ENCODE data around the gene UBFD1.
"Not testable (repeated sequence)": the region's sequence is repeated elsewhere in the genome, so short reads cannot be mapped to it uniquely, and the experiment has no call there.

Gene UBFD1
- total RNA-seq = 41.3 to 56.0 (median 48.1) reads per million in 4 experiments

DNA sequence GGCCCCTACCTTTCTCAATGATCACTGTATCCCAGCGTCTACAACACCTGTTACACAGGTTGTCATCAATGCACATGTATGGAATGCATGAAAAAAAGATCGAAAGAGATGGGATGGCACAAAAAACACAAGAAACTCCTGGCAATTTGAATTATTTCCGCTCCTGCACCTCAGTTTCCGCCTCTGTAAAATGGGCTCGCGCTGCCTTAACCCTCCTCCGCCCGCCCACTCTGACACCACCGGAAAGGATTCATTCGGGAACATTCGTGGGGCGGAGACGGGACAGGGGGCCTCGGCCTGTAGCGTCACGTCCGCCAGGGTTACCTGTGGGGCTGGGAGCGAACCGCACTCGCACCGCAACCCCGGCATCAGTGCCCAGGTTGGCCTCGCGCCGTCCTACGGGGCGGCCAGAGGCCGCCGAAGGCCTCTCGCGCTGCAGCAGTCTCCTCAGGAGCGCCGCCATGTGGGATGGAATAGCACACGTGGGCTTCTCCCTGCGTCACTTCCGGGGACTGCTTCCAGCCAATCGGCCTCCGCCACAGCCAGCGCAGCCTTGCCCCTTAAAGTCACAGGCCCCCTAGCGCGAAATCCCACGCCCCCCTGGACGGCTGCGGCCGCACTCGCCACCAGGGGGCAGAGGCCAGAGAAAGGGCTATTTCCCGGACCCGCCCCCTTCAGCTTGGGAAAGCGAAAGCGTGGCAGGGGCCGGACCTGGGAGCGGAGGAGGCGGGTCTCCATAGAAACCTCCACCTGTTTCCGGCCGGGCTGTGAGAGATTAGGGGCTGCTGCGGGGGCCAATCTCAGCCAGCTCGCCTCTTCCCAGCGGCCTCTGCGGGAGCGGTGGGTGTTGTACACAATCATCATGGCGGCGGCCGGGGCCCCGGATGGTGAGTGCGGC lies at the start of gene UBFD1, which contains the start of gene EARS2:
TSS of gene UBFD1 (plus strand) at position 847 of the 898 bp plus-strand sequence. CDS start at position 863, 16 bp downstream.
TSS of gene EARS2 (minus strand) at position 470 of the 898 bp plus-strand sequence. CDS start at position 463, 7 bp downstream.
- peak; percentile 95 for DNase-seq

- DNase-seq = no peak
Observed at GRCh38 chr16:23508589-23509440, 48.7 kb upstream of the UBFD1 start.

- no peak for DNase-seq
Observed at GRCh38 chr16:23509441-23509754, 48.1 kb upstream of the UBFD1 start.

GRCh38 chr16:23509782-23510163 lies 47.8 kb upstream of the UBFD1 start:
- peak; percentile 5 for DNase-seq

DNA sequence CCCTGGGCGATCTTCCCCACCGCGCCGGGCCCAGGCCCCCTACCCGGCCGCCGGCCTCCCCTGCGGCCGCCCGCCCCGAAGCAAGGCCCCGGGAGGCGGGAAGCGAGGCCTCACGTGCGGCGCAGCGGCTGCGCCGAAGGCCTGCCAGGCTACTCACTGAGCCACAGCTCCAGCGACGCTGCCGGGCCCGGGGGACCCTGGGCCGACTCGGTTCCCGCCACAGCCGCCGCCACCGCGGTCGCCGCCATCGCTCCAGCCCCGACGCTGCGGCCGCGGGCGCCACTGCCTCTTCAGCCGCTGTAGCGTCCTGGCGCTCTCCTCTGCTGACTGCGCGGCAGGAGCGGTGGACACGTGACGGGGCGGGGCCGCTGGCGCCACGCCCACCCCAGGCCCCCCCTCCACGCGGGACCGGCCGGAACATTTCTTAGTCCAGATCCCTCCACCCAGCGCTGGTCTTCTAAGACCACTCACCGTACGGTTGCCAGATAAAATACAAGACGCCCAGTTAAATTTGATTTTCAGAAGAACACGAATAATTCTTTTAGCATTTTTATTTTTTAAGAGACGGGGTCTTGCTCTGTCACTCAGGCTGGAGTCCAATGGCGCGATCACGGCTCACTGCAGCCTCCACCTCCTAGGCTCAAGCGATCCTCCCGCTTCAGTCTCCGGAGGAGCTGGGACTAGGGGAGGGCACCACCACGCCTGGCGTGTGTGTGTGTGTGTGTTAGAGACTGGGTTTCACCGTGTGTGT lies 47.2 kb upstream of the UBFD1 start, which contains the start of gene GGA2:
TSS of gene GGA2 (minus strand) at position 331 of the 751 bp plus-strand sequence. CDS start at position 248, 83 bp downstream.
- DNase-seq = peak; percentile 63

DNA sequence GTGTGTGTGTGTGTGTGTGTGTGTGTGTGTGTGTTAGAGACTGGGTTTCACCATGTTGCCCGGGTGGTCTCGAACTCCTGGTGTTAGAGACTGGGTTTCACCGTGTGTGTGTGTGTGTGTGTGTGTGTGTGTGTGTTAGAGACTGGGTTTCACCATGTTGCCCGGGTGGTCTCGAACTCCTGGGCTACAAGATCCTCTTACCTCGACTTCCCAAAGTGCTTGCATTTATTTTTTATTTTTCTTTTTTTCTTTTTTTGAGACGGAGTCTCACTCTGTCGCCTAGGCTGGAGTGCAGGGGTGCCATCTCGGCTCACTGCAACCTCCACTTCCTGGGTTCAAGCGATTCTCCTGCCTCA lies 46.6 kb upstream of the UBFD1 start:
- DNase-seq = not testable (repeated sequence)

GRCh38 chr16:23511731-23512130 lies 45.8 kb upstream of the UBFD1 start:
- no peak for DNase-seq

DNA sequence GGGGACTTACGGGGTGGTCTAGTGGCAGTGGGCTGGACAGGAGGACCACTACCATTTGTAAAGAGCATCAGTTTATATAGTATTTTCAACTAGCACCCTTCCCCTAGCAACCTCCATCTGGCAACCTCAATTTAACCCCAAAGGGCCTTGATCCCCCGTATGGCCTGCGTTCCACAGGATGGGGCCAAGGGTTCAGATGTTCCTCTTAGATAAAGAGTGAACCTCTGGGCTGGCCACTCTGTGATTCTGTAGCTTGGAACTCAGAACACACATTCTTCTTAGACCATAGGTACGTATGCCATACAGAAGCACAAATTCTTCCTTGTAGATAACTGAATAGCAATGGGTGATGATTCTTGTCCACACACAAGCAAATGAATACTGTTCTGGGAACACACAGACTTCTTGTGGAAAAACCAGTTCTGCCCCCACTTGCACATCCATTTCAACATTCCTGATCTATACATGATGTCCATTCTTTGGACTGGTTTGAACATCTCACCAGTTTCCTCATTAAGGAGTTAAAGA lies 45.3 kb upstream of the UBFD1 start:
- DNase-seq = no peak

DNA sequence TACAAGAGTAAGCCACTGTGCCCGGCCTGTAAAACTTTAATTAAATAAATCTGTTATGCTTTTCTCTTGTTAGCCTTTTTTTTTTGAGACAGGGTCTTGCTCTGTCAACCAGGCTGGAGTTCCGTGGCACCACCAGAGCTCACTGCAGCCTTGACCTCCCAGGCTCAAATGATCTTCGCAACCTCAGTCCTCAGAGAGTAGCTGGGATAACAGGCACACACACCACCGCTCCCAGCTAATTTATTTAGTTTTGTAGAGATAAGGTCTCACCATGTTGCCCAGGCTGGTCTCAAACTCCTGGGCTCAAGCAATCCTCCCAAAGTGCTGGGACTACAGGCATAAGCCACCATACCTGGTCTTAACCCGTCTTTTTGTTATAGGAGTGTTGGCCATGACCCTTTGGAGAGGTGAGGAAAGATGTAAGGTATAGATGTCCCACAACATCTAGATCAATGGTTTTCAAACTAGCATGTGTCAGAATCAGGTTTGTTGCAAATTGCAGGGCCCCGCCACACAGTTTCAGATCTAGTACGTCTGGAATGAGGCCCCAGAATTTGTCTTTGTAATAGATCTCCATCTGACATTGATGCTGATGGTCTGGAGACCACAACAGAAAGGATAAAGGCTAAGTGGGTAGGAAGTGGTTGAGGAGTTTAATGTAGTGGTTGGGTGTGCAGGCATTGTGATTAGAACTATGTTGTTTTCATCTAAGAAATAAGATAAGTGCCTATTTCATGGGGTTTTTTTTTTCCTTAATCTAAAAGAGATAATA lies 43.0 kb upstream of the UBFD1 start:
- DNase-seq = no peak

DNA sequence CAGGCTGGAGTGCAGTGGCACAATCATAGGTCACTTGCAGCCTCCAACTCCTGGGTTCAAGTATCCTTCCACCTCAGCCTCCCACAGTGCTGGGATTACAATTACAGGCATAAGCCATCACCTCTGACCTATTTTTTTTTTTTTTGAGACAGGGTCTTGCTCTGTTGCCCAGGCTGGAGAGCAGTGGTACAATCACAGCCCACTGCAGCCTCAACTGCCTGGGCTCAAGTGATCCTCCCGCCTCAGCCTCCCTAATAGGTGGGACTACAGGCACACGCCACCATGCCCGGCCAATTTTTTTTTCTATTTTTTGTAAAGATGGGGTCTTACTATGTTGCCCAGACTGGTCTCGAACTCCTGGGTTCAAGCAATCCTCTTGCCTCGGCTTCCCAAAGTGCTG lies 41.6 kb upstream of the UBFD1 start:
- DNase-seq = no peak

DNA sequence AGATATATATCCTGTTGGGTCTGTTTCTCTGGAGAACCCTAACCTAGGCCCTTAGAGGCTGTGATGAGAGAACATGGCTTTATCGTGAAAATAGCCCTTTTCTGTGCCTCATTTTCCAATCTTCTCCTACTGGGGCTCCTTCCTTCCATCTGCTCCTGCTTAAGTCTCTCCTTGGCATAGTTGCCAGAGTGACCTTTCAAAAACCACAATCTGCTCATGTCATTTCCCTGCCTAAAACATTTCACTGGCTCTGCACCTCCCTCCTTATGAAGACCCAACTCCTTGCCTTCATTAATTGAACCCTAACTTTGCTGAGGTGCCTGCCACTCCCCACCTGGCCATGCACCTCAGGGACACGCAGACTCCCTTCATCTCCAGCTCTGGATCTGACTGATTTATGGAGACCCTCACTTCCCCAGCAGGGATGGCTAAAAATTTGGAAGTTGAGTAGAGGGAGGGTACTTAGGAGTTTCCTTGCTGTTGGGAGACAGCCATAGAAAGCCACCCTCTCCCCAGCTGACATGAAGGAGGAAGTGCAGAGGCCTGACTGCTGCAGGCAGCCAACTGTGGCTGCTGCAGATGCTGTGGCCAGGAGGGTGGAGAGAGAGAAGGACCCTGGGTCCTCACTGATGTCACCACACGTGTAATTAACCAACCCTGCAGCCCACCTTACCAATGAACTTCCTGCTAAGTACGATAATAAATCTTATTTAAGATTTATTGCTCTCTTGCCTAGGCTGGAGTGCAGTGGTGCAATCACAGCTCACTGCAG lies 41.0 kb upstream of the UBFD1 start:
- no peak for DNase-seq

DNA sequence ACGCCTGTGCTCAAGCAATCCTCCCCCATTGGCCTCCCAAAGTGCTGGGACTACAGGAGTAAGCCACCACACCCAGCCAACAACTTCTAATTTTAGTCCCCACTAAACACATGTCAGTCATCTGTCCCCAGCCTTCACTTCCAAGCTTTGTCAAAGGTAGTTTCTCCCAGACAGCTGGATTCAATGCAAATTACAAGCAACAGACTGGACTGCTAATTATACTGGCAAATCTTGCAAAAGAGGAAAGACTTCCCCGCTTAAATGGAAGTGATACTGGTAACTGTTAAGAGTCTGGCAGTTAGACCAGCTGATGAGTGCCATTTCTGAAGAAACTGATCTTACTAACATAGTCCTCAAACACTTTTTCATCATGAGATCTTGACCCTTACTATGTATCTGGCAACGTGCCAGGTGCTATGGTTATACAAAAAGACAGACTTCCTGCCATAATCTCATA lies 39.1 kb upstream of the UBFD1 start:
- DNase-seq = no peak

DNA sequence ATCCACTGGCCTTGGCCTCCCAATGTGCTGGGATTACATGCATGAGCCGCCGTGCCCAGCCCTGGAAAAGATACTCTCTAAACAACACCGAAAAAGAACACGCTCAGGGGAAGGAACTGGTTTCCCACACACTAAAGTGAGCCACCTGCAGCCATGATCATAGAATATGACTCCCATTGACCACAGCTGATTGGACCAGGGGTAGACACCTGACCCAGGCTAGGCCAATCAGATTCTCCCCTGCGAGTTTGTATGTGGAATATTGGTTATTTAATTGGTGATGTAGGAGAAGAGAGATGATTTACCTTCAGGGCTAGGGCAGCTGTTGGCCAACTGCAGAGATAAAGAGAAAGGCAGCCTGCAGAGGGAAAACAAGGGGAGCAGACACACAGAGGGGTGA lies 38.2 kb upstream of the UBFD1 start:
- DNase-seq = no peak

DNA sequence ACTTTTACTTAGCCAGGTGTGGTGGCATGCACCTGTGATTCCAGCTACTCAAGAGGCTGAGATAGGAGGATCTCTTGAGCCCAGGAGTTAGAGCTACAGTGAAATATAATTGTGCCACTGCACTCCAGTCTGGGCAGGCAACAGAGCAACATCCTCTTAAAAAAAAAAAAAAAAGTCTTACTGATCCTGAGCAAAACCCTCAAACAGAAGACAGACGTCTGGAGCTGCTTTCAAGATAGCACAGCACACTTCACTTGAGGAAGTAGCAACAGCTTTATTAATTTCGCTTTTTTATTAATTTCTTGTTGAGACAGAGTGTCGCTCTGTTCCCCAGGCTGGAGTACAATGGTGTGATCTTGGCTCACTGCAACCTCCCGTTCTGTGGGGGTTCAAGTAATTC lies 37.0 kb upstream of the UBFD1 start:
- no peak for DNase-seq

- no peak for DNase-seq
Observed at GRCh38 chr16:23521037-23521743, 36.3 kb upstream of the UBFD1 start.

DNA sequence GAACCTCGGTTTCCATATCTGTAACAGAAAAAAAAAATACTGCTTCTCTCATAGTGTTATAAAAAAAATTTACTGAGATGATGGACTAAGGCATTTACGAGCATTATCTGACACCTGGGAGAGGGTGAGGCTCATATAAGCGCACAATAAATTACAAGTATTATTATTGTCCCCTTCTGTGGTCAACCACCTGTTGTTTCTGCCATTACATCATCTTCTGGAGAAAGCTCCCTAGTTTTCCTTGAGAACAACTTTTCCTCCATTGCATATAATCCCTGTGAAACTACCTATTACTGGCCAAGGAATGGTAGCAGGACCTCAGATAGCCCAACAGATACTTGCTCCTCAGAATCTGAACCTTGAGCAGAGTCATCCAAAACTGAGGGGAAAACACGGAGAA lies 35.6 kb upstream of the UBFD1 start:
- no peak for DNase-seq

DNA sequence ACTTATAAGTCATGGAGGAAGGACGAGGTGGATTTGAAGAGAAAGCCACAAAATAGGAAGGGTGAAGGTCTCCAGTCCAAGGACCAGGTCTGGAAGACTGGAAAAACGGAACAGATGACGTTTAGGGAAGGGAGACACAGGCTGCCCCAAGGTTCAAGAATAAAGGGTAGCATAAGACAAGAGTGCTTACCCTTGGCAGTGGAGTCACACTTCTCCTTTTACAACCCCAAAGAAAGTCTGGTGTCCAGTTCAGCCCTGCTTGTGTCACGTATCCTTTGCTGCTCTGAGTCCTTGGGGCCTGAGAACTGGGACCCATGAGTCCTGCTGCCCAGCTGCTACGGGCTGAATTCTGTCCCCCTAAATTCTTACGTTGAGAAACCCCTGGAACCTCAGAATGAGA lies 34.2 kb upstream of the UBFD1 start:
- DNase-seq = no peak

- no peak for DNase-seq
Observed at GRCh38 chr16:23523876-23524385, 33.6 kb upstream of the UBFD1 start.

- DNase-seq = no peak
Observed at GRCh38 chr16:23524886-23525285, 32.6 kb upstream of the UBFD1 start.

Data from effector CD8-positive, alpha-beta T cell (primary cell).